DND-41 (cell line): Measurements from ENCODE around the gene HLCS.

Source experiments
- ATAC-seq: fragments of 200-7000 bp; cut with Tn5 transposase; 3 replicates; pipeline ENCODE4 v1.9.1; 2021; ENCODE audit warnings: low read depth; ENCODE audit not compliant: insufficient read depth
- DNase-seq: peaks from one replicate; pipeline ENCODE4 v3.0.0-alpha.2; 2020
- H2AFZ ChIP-seq: 2 replicates; pipeline ENCODE4 v1.6.0; 2012; ENCODE audit warnings: low read depth, low read length
- H3K27ac ChIP-seq: 2 replicates; pipeline ENCODE4 v1.5.1; 2012; ENCODE audit warnings: low read length, inconsistent platforms
- H3K27me3 ChIP-seq: fragments of 200-600 bp; sonication (generic); 2 replicates; pipeline ENCODE4 v1.6.0; 2012; ENCODE audit warnings: low read length, mild to moderate bottlenecking, inconsistent platforms; ENCODE audit not compliant: insufficient read depth, poor library complexity
- H3K36me3 ChIP-seq: 2 replicates; pipeline ENCODE4 v1.5.1; 2012; ENCODE audit warnings: low read length, inconsistent platforms; ENCODE audit not compliant: insufficient read depth
- H3K4me1 ChIP-seq: 2 replicates; pipeline ENCODE4 v1.5.1; 2012; ENCODE audit warnings: mild to moderate bottlenecking, low read length; ENCODE audit not compliant: insufficient read depth
- H3K4me2 ChIP-seq: 2 replicates; pipeline ENCODE4 v1.6.0; 2012; ENCODE audit warnings: mild to moderate bottlenecking, moderate library complexity, low read length, inconsistent platforms; ENCODE audit not compliant: insufficient read depth
- H3K4me3 ChIP-seq, 2 experiments: fragments of 200-600 bp in 1 of 2; shearing (Covaris generic) in 1 of 2; 2 replicates each; pipeline ENCODE4 v1.5.1; 2012 to 2016; ENCODE audit warnings: inconsistent platforms in 2 of 2, low read length in 2 of 2, mild to moderate bottlenecking in 2 of 2, low read depth in 1 of 2, moderate library complexity in 1 of 2
- H3K79me2 ChIP-seq: 2 replicates; pipeline ENCODE4 v1.6.0; 2012; ENCODE audit warnings: low read length, inconsistent platforms; ENCODE audit not compliant: insufficient read depth
- H3K9ac ChIP-seq: 2 replicates; pipeline ENCODE4 v1.6.0; 2012; ENCODE audit warnings: low read depth, mild to moderate bottlenecking, inconsistent platforms, low read length, moderate library complexity
- H3K9me3 ChIP-seq: 2 replicates; pipeline ENCODE4 v1.5.1; 2012; ENCODE audit warnings: low read length, moderate library complexity, mild to moderate bottlenecking, inconsistent platforms; ENCODE audit not compliant: insufficient read depth, severe bottlenecking
- H4K20me1 ChIP-seq: 2 replicates; pipeline ENCODE4 v1.6.0; 2012; ENCODE audit warnings: low read length; ENCODE audit not compliant: insufficient read depth
- EZH2 ChIP-seq: IDR thresholded peaks from 3 replicates; pipeline ENCODE4 v1.6.1; 2012; ENCODE audit warnings: borderline replicate concordance, low read depth, mild to moderate bottlenecking, moderate library complexity, low read length, inconsistent platforms; ENCODE audit not compliant: severe bottlenecking
- TF ChIP-seq, protein P1 (sequence below): IDR thresholded peaks from 2 replicates; pipeline ENCODE4 v1.5.1; 2012; ENCODE audit warnings: borderline replicate concordance, low read length, moderate library complexity, mild to moderate bottlenecking; ENCODE audit not compliant: poor library complexity, severe bottlenecking; ENCODE audit errors: extremely low read depth

HLCS gene

DNA sequence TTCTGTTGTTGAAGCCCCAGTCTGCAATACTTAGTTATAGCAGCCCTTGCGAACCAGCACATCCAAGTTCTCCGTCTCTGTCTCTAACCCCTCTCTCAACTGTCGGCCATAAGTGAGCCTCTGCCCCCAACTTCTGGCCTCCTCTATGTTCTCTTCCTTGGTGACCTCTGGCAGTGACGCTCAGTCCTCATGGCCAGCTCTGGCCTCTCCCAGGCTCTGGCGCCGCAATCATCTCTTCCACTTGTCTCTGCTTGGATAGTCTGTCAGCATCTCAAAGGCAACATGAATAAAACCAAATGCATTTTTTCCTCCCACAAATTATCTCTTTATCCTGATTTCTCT, 8.4 kb upstream of the HLCS start:
- Histone ChIP-seq H3K4me2 (no peak overlapping the region), H3K27me3 (no peaks in the 10 kb centered on the region), H3K27ac (no peak overlapping the region), H4K20me1 (no peaks in the 10 kb centered on the region), H2AFZ (no peak overlapping the region), H3K4me1 (no peaks in the 10 kb centered on the region), H3K9ac (no peak overlapping the region), H3K36me3 (no peaks in the 10 kb centered on the region), H3K79me2 (no peaks in the 10 kb centered on the region), H3K9me3 (no peaks in the 10 kb centered on the region), H3K4me3 (no peak overlapping the region)
- TF ChIP-seq, protein P1, sequence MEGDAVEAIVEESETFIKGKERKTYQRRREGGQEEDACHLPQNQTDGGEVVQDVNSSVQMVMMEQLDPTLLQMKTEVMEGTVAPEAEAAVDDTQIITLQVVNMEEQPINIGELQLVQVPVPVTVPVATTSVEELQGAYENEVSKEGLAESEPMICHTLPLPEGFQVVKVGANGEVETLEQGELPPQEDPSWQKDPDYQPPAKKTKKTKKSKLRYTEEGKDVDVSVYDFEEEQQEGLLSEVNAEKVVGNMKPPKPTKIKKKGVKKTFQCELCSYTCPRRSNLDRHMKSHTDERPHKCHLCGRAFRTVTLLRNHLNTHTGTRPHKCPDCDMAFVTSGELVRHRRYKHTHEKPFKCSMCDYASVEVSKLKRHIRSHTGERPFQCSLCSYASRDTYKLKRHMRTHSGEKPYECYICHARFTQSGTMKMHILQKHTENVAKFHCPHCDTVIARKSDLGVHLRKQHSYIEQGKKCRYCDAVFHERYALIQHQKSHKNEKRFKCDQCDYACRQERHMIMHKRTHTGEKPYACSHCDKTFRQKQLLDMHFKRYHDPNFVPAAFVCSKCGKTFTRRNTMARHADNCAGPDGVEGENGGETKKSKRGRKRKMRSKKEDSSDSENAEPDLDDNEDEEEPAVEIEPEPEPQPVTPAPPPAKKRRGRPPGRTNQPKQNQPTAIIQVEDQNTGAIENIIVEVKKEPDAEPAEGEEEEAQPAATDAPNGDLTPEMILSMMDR: no peak
- TF ChIP-seq EZH2: no peak
- DNase-seq (no peak), ATAC-seq (no peak)

DNA sequence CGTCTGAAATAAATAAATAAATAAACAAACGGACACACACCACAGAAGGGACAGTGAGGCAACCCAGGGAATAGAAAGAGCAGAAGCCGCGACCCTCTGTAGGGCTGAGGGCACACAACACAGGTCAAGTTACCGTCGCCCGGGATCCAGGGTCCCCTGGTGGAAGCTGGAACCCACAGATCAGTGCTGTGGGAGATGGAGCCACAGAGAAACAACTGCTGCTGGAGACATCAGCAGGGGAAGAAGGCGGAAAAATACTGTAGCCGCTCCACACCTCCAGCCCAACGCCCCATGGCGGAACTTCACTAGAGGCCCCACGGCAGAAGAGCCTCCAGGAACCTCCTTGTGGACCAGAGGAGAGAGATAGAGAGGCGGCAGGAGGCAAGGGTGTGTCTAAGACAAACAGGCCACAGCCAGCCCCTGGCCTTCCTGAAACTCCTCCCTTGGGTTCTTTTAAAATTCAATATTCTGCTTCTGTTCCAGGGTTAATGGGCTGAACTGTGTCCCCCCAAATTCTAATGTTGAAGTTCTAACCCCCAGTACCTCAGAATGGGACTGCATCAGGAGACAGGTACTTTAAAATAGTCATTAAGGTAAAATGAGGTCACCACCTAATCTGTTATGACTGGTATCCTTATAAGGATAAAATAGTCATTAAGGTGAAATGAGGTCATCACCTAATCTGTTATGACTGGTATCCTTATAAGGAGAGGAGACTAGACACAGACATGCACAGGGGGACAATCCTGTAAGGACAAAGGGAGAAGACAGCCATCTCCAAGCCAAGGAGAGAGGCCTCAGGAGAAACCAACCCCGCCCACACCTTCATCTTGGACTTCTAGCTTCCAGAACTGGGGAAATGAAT, 7.7 kb upstream of the HLCS start:
- DNase-seq (no peak), ATAC-seq (no peak)
- no peaks in the 10 kb centered on the region for H3K9me3 ChIP-seq
- H3K27ac ChIP-seq: no peak overlapping the region
- H3K4me1 ChIP-seq: no peaks in the 10 kb centered on the region
- TF ChIP-seq, protein P1: no peak
- no peak for TF ChIP-seq EZH2
- no peak overlapping the region for H3K9ac ChIP-seq
- no peaks in the 10 kb centered on the region for H3K36me3 ChIP-seq
- no peaks in the 10 kb centered on the region for H4K20me1 ChIP-seq
- H3K27me3 ChIP-seq: no peaks in the 10 kb centered on the region
- H2AFZ ChIP-seq: no peak overlapping the region
- no peaks in the 10 kb centered on the region for H3K79me2 ChIP-seq
- no peak overlapping the region for H3K4me3 ChIP-seq
- H3K4me2 ChIP-seq: no peak overlapping the region

DNA sequence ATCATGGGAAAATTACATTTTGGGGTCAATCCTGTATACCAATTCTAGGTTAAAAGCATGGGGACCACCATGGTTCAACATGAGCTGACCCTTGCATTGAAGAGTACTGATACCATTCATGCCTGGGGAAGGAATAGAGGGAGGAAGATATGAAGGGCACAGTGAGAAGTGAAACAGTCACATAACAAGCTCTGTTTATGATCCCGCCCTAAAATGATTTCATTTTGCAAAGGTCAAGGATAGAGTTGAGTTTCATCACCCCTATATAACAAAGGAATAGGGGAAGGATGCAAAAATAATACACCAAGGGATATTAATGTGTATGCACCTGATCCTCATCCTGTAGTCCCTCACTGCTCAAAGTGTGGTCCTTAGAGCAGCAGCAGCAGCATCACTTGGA, 2.5 kb upstream of the HLCS start:
- peaks cover 21% of the 10 kb centered on the region for H3K4me1 ChIP-seq
- no peak overlapping the region for H3K27ac ChIP-seq
- peaks cover 7% of the 10 kb centered on the region for H3K79me2 ChIP-seq
- H3K4me2 ChIP-seq: no peak overlapping the region
- ATAC-seq (no peak), DNase-seq (no peak)
- H3K27me3 ChIP-seq: no peaks in the 10 kb centered on the region
- no peaks in the 10 kb centered on the region for H4K20me1 ChIP-seq
- H3K36me3 ChIP-seq: peaks cover 9% of the 10 kb centered on the region; the same call in 1 of the 2 replicates
- H3K9ac ChIP-seq: no peak overlapping the region
- TF ChIP-seq, protein P1: no peak
- no peak for TF ChIP-seq EZH2
- H3K4me3 ChIP-seq: no peak overlapping the region
- H2AFZ ChIP-seq: no peak overlapping the region
- no peaks in the 10 kb centered on the region for H3K9me3 ChIP-seq
